Testis (tissue), 3 donors: ENCODE results near the gene BHLHA9. TPM values are rescaled to one million over a fixed set of nuclear protein-coding genes. Genes with fewer than 3 reads are reported as not detected.
"Not testable (repeated sequence)": the region's sequence is repeated elsewhere in the genome, so short reads cannot be mapped to it uniquely, and the experiment has no call there.

ENCODE experiments used
- DNase-seq: peaks from one replicate; pipeline ENCODE4 v3.0.0-alpha.2; 2019
- H3K27ac ChIP-seq, 2 donors: fragments of 200-600 bp; sonication (generic); one replicate each; pipeline ENCODE4 v1.5.1; 2019
- H3K27me3 ChIP-seq: fragments of 200-600 bp; sonication (generic); one replicate; pipeline ENCODE4 v1.5.1; 2019
- H3K36me3 ChIP-seq: fragments of 200-600 bp; sonication (generic); one replicate; pipeline ENCODE4 v1.5.1; 2017; ENCODE audit warnings: low read depth; ENCODE audit errors: missing control alignments
- H3K4me1 ChIP-seq: fragments of 200-600 bp; sonication (generic); one replicate; pipeline ENCODE4 v1.5.1; 2019
- H3K4me3 ChIP-seq, 2 donors: fragments of 200-600 bp; sonication (generic); one replicate each; pipeline ENCODE4 v1.5.1; 2017 to 2019
- H3K9me3 ChIP-seq: fragments of 200-600 bp; sonication (generic); one replicate; pipeline ENCODE4 v1.5.1; 2017
- POLR2A ChIP-seq: fragments of 450-650 bp; IDR thresholded peaks from one replicate; pipeline ENCODE4 v1.6.1; 2017; ENCODE audit warnings: antibody characterized with exemption, mild to moderate bottlenecking, moderate library complexity
- WGBS, 2 donors: methylation state at CpG; one replicate each; pipeline ENCODE4 v1.1.5; 2018; 5-methylcytosine and 5-hydroxymethylcytosine counted together
- intact Hi-C: fragments of 100-400 bp; cut with DNase I; formaldehyde crosslinking; loops from one replicate; pipeline ENCODE4 v1.15.1; 2023; ENCODE audit warnings: low total_unique reads
- polyA plus RNA-seq: library from polyadenylated mRNA; stranded (reverse); fragments of 350-450 nt; fragmentation: Illumina TruSeq; extraction: RNeasy Lipid Tissue Mini Kit (QIAGEN cat#74804); gene quantifications from one replicate; pipeline ENCODE4 v1.2.3, GENCODE V29; 2014; ENCODE audit warnings: low read depth, low replicate concordance; ENCODE audit not compliant: insufficient read depth
- total RNA-seq, 2 donors: library from RNA; depleted of rRNA; stranded (reverse); fragments of >200 nt; gene quantifications; one replicate each; pipeline ENCODE4 v1.2.3, GENCODE V29; 2016
- TF ChIP-seq, protein P1 (sequence below), 3 experiments: fragments of 450-650 bp in 2 of 3; fragments of 200-600 bp in 1 of 3; sonication (generic) in 1 of 3; IDR thresholded peaks; one replicate each; pipeline ENCODE4 v1.5.1; 2016 to 2019; ENCODE audit warnings: antibody characterized with exemption in 3 of 3, mild to moderate bottlenecking in 2 of 3, moderate library complexity in 1 of 3

BHLHA9 gene
- total and polyA plus RNA-seq, 3 donors from 2014 or later = 0.56 to 0.79 TPM; not detected in 1

DNA sequence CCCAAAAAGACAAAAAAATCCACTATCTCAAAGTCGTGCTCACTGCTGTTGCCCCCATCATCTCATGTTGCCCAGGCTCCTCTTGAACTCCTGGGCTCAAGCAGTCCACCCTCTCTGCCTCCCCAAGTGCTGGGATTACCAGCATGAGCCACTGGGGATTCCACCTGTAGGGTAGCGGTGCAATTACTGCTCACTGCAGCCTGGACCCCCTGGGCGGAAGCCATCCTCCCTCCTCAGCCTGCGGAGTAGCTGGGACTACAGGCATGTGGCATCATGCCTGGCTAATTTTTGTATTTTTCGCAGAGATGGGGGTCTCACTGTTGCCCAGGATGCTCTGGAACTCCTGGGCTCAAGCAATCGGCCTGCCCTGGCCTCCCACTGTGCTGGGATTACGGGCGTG lies 37.9 kb upstream of the BHLHA9 start:
- no peaks in the 10 kb centered on the region for H3K27me3 ChIP-seq
- WGBS, 2 donors = 88 to 89% methylated on average over 6 to 8 of the region's 8 CpGs
- intact Hi-C loops = no loop called here

DNA sequence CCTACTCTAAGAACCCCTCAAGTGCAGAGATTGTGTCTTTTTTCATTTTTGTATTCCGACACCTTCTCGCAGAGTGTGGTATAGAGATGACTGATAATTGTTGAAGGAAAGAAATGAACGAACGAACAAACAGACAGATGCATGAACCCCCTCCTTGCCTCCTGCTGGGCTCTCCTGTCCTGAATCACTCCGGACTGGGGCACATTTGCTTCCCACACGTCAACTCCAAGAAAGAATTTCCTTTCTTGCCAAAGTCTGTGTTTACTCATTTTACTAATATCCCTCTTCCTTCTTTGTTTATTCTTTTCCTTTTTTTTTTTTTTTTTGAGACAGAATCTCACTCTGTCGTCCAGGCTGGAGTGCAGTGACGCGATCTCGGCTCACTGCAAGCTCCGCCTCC lies 37.5 kb upstream of the BHLHA9 start:
- Histone ChIP-seq H3K4me1 (peaks cover 5% of the 10 kb centered on the region), H3K27ac (no peak overlapping the region), H3K27me3 (no peaks in the 10 kb centered on the region), H3K4me3 (no peak overlapping the region), H3K9me3 (no peaks in the 10 kb centered on the region), H3K36me3 (no peaks in the 10 kb centered on the region)
- WGBS, 2 donors = 60 to 72% methylated on average over 11 of the region's 11 CpGs
- TF ChIP-seq, protein P1, sequence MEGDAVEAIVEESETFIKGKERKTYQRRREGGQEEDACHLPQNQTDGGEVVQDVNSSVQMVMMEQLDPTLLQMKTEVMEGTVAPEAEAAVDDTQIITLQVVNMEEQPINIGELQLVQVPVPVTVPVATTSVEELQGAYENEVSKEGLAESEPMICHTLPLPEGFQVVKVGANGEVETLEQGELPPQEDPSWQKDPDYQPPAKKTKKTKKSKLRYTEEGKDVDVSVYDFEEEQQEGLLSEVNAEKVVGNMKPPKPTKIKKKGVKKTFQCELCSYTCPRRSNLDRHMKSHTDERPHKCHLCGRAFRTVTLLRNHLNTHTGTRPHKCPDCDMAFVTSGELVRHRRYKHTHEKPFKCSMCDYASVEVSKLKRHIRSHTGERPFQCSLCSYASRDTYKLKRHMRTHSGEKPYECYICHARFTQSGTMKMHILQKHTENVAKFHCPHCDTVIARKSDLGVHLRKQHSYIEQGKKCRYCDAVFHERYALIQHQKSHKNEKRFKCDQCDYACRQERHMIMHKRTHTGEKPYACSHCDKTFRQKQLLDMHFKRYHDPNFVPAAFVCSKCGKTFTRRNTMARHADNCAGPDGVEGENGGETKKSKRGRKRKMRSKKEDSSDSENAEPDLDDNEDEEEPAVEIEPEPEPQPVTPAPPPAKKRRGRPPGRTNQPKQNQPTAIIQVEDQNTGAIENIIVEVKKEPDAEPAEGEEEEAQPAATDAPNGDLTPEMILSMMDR (IDR thresholded peaks at IDR 0.05) = no peak
- TF ChIP-seq POLR2A = no peak
- intact Hi-C loops = no loop called here
- no peak for DNase-seq

More for the DNA sequence above, 37.9 kb upstream of the BHLHA9 start:
- H3K4me1 ChIP-seq = peaks cover 5% of the 10 kb centered on the region
- H3K9me3 ChIP-seq = no peaks in the 10 kb centered on the region
- no peak overlapping the region for H3K27ac ChIP-seq
- DNase-seq = no peak
- no peaks in the 10 kb centered on the region for H3K36me3 ChIP-seq
- H3K4me3 ChIP-seq = no peak overlapping the region
- TF ChIP-seq, protein P1 (IDR thresholded peaks at IDR 0.05) = no peak
- TF ChIP-seq POLR2A = no peak

DNA sequence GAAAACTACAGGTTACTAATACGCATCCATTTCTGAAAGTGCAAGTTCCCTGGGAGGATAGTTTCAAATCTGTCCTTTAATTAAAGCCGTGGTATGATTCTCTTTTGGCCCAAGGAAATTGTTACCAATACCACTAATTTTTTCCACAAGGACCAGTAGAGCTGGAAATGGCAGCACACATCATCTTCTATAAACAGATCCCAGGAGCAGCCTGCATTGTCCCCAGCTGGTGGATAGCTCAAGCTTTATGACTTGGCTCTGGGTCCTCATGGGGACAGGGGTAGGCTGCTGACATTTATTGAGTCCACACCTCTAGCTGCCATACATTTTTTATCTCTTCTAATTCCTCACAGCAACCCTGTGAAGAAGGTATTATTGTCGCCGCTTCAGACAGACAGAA lies 35.8 kb upstream of the BHLHA9 start:
- WGBS, 2 donors = 90 to 94% methylated on average over 4 of the region's 4 CpGs
- DNase-seq = no peak
- Histone ChIP-seq H3K4me1 (peaks cover 5% of the 10 kb centered on the region), H3K27me3 (no peaks in the 10 kb centered on the region), H3K36me3 (no peaks in the 10 kb centered on the region), H3K4me3 (no peak overlapping the region), H3K9me3 (no peaks in the 10 kb centered on the region), H3K27ac (no peak overlapping the region)
- intact Hi-C loops = no loop called here
- TF ChIP-seq POLR2A = no peak
- TF ChIP-seq, protein P1 (IDR thresholded peaks at IDR 0.05) = no peak

DNA sequence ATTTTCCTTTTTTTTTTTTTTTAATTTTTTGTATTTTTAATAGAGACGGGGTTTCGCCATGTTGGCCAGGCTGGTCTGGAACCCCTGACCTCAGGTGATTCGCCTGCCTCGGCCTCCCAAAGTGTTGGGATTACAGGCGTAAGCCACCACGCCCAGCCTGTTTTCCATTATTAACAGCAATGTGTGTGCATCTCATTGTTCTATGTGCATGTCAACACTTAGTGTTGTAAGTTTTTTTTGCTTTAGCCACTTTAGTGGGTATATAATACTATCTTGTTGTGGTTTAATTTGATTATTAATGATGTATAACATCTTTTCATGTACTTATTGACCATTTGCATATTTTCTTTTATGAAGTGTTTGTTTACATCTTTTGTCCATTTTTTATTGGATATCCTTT lies 32.8 kb upstream of the BHLHA9 start:
- no peak overlapping the region for H3K27ac ChIP-seq
- no peak overlapping the region for H3K4me3 ChIP-seq
- no peaks in the 10 kb centered on the region for H3K36me3 ChIP-seq
- H3K4me1 ChIP-seq = no peaks in the 10 kb centered on the region
- intact Hi-C loops = no loop called here
- no peaks in the 10 kb centered on the region for H3K9me3 ChIP-seq
- WGBS, 2 donors = 93 to 99% methylated on average over 6 of the region's 6 CpGs
- DNase-seq = no peak
- TF ChIP-seq POLR2A = no peak
- TF ChIP-seq, protein P1 (IDR thresholded peaks at IDR 0.05) = no peak
- H3K27me3 ChIP-seq = no peaks in the 10 kb centered on the region

DNA sequence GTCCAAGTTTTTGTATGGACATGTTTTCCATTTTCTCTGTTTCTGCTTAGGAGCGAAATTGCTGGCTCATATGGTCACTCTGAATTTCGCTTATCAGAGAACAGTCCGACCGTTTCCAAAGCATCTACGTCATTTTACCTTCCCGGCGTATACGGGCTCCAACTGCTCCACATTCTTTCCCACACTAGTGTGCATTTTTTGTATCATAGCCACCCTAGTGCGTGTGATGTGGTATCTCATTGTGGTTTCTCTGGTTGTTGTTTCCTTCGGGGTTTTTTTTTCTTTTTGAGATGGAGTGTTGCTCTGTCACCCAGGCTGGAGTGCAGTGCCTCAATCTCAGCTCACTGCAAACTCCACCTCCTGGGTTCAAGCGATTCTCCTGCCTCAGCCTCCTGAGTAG lies 31.0 kb upstream of the BHLHA9 start:
- DNase-seq = no peak
- Histone ChIP-seq H3K27me3 (no peaks in the 10 kb centered on the region), H3K27ac (no peak overlapping the region), H3K4me1 (no peaks in the 10 kb centered on the region), H3K36me3 (no peaks in the 10 kb centered on the region), H3K4me3 (no peak overlapping the region), H3K9me3 (no peaks in the 10 kb centered on the region)
- intact Hi-C loops = no loop called here
- WGBS, 2 donors = 86 to 91% methylated on average over 11 of the region's 11 CpGs
- TF ChIP-seq, protein P1 (IDR thresholded peaks at IDR 0.05) = no peak
- no peak for TF ChIP-seq POLR2A

DNA sequence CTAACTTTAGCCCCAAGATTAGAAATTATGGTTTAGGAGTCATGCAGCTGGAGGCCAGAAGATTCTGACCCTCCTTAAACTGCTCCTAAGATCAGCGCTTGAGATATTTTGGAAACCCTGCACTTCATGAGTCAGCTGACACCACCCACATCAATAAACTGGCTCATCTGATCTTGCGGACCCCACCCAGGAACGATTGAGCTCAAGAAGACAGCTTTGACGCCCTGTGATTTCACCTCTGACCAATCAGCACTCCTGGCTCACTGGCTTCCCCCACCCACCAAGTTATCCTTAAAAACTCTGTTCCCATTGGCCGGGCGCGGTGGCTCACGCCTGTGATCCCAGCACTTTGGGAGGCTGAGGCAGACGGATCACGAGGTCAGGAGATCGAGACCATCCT lies 29.8 kb upstream of the BHLHA9 start:
- intact Hi-C loops, H3K27ac ChIP-seq, H3K27me3 ChIP-seq, H3K4me1 ChIP-seq, H3K36me3 ChIP-seq, H3K9me3 ChIP-seq, H3K4me3 ChIP-seq: not testable (repeated sequence)
- WGBS, 2 donors = 64 to 71% methylated on average over 10 to 11 of the region's 11 CpGs
- DNase-seq = peak; percentile 40
